Measurements from ENCODE around the gene DHX9. TPM values are rescaled to one million over a fixed set of nuclear protein-coding genes. Genes with fewer than 3 reads are reported as not detected.
A peak's percentile ranks its signal among the peaks of the same experiment; 100 is the strongest.

Gene DHX9
- total RNA-seq, 1 donor from 2014 or later = 146 TPM

GRCh38 chr1:182841368-182841988 lies 2.3 kb downstream of the DHX9 start:
- no peak for TF ChIP-seq CTCF (IDR thresholded peaks at IDR 0.05)
- no peak for DNase-seq (ENCODE audit: extremely low spot score, unreplicated experiment)
- H3K27ac Mint-ChIP-seq (ENCODE audit: unreplicated experiment) = peak overlapping the region; percentile 94
- H3K36me3 Mint-ChIP-seq (ENCODE audit: unreplicated experiment) = peaks cover 18% of the 10 kb centered on the region
- H3K4me3 Mint-ChIP-seq (ENCODE audit: unreplicated experiment) = peak overlapping the region; percentile 91
- H3K27me3 Mint-ChIP-seq (ENCODE audit: unreplicated experiment) = no peaks in the 10 kb centered on the region
- peaks cover 40% of the 10 kb centered on the region for H3K4me1 Mint-ChIP-seq (ENCODE audit: unreplicated experiment)
- H3K9me3 Mint-ChIP-seq (ENCODE audit: unreplicated experiment) = no peaks in the 10 kb centered on the region

GRCh38 chr1:182842265-182842664 lies 3.1 kb downstream of the DHX9 start:
- H3K27ac Mint-ChIP-seq (ENCODE audit: unreplicated experiment) = no peak overlapping the region
- no peak for DNase-seq (ENCODE audit: extremely low spot score, unreplicated experiment)
- no peaks in the 10 kb centered on the region for H3K27me3 Mint-ChIP-seq (ENCODE audit: unreplicated experiment)
- no peak for TF ChIP-seq CTCF (IDR thresholded peaks at IDR 0.05)
- no peaks in the 10 kb centered on the region for H3K9me3 Mint-ChIP-seq (ENCODE audit: unreplicated experiment)
- peaks cover 41% of the 10 kb centered on the region for H3K4me1 Mint-ChIP-seq (ENCODE audit: unreplicated experiment)
- peaks cover 26% of the 10 kb centered on the region for H3K36me3 Mint-ChIP-seq (ENCODE audit: unreplicated experiment)
- H3K4me3 Mint-ChIP-seq (ENCODE audit: unreplicated experiment) = peak overlapping the region; percentile 3

GRCh38 chr1:182845379-182845778 lies 6.2 kb downstream of the DHX9 start:
- no peak for DNase-seq (ENCODE audit: extremely low spot score, unreplicated experiment)
- peaks cover 50% of the 10 kb centered on the region for H3K36me3 Mint-ChIP-seq (ENCODE audit: unreplicated experiment)
- H3K27me3 Mint-ChIP-seq (ENCODE audit: unreplicated experiment) = no peaks in the 10 kb centered on the region
- TF ChIP-seq CTCF (IDR thresholded peaks at IDR 0.05) = no peak
- H3K4me3 Mint-ChIP-seq (ENCODE audit: unreplicated experiment) = no peak overlapping the region
- H3K9me3 Mint-ChIP-seq (ENCODE audit: unreplicated experiment) = no peaks in the 10 kb centered on the region
- H3K4me1 Mint-ChIP-seq (ENCODE audit: unreplicated experiment) = peaks cover 35% of the 10 kb centered on the region
- no peak overlapping the region for H3K27ac Mint-ChIP-seq (ENCODE audit: unreplicated experiment)

- H3K4me1 Mint-ChIP-seq (ENCODE audit: unreplicated experiment) = peaks cover 30% of the 10 kb centered on the region
- peaks cover 49% of the 10 kb centered on the region for H3K36me3 Mint-ChIP-seq (ENCODE audit: unreplicated experiment)
- no peak for DNase-seq (ENCODE audit: extremely low spot score, unreplicated experiment)
- no peaks in the 10 kb centered on the region for H3K27me3 Mint-ChIP-seq (ENCODE audit: unreplicated experiment)
- no peaks in the 10 kb centered on the region for H3K9me3 Mint-ChIP-seq (ENCODE audit: unreplicated experiment)
- H3K4me3 Mint-ChIP-seq (ENCODE audit: unreplicated experiment) = no peak overlapping the region
- no peak overlapping the region for H3K27ac Mint-ChIP-seq (ENCODE audit: unreplicated experiment)
- TF ChIP-seq CTCF (IDR thresholded peaks at IDR 0.05) = no peak
These were observed 6.7 kb downstream of the DHX9 start for GRCh38 chr1:182845894-182846293.

- peaks cover 57% of the 10 kb centered on the region for H3K36me3 Mint-ChIP-seq (ENCODE audit: unreplicated experiment)
- no peaks in the 10 kb centered on the region for H3K27me3 Mint-ChIP-seq (ENCODE audit: unreplicated experiment)
- no peak for TF ChIP-seq CTCF (IDR thresholded peaks at IDR 0.05)
- no peaks in the 10 kb centered on the region for H3K9me3 Mint-ChIP-seq (ENCODE audit: unreplicated experiment)
- peaks cover 18% of the 10 kb centered on the region for H3K4me1 Mint-ChIP-seq (ENCODE audit: unreplicated experiment)
- no peak overlapping the region for H3K27ac Mint-ChIP-seq (ENCODE audit: unreplicated experiment)
- H3K4me3 Mint-ChIP-seq (ENCODE audit: unreplicated experiment) = no peak overlapping the region
- DNase-seq (ENCODE audit: extremely low spot score, unreplicated experiment) = no peak
These were observed 8.0 kb downstream of the DHX9 start for GRCh38 chr1:182847105-182847504.
